Measurements from ENCODE around the gene HIKESHI. TPM values are rescaled to one million over a fixed set of nuclear protein-coding genes. Genes with fewer than 3 reads are reported as not detected.
"Not testable (repeated sequence)": the region's sequence is repeated elsewhere in the genome, so short reads cannot be mapped to it uniquely, and the experiment has no call there.

HIKESHI gene
- polyA plus RNA-seq, 3 donors, result 21.5 to 71.2 (median 65.4) TPM

- Mint-ChIP-seq H3K27ac (peak overlapping the region in 2 of 7 donors; percentile 27 to 44), H3K36me3 (peaks cover 16 to 19% of the 10 kb centered on the region in 2 donors), H3K27me3 (ENCODE audit: low read depth in 3 of 3) (peaks cover 0 to 2% (median 0%) of the 10 kb centered on the region in 3 donors), H3K4me1 (peaks cover 7% of the 10 kb centered on the region), H3K9me3 (no peaks in the 10 kb centered on the region), H3K4me3 (no peak overlapping the region)
- H2AFZ ChIP-seq (ENCODE audit: insufficient read depth, low read depth, low read length, poor library complexity, severe bottlenecking), result no peak overlapping the region
- H3K27me3 ChIP-seq (ENCODE audit: control insufficient read depth in 2 of 2, insufficient read depth in 2 of 2, low read length in 2 of 2), result no peaks in the 10 kb centered on the region
- H3K36me3 ChIP-seq (replicated peaks in 1 of 2; ENCODE audit: control insufficient read depth in 1 of 2, insufficient read depth in 2 of 2, low read length in 2 of 2), result peaks cover 2 to 24% of the 10 kb centered on the region in 2 donors
- H3K9ac ChIP-seq (ENCODE audit: insufficient read depth, low read length, poor library complexity, severe bottlenecking), result no peak overlapping the region
- no peak overlapping the region for H3K4me3 ChIP-seq (replicated peaks in 1 of 3; ENCODE audit: low read depth in 2 of 3, low read length in 3 of 3)
- H3K79me2 ChIP-seq (ENCODE audit: insufficient read depth, low read length), result no peaks in the 10 kb centered on the region
- intact Hi-C loops (cut with micrococcal nuclease), result no loop called here
- 100% methylated on average over 1 of the region's 2 CpGs for WGBS (ENCODE audit: insufficient coverage)
- H4K20me1 ChIP-seq (ENCODE audit: insufficient read depth, low read length), result no peaks in the 10 kb centered on the region
- no peaks in the 10 kb centered on the region for H3K9me3 ChIP-seq (replicated peaks in 1 of 2; ENCODE audit: control insufficient read depth in 1 of 2, insufficient read depth in 1 of 2, low read length in 2 of 2)
- no peaks in the 10 kb centered on the region for H3K4me1 ChIP-seq (ENCODE audit: control insufficient read depth in 1 of 2, insufficient read depth in 2 of 2, low read length in 2 of 2)
- no peak for TF ChIP-seq CTCF (IDR thresholded peaks at IDR 0.05)
- H3K4me2 ChIP-seq (replicated peaks; ENCODE audit: extremely low read depth, low read length, poor library complexity, severe bottlenecking), result no peak overlapping the region
- no peak overlapping the region for H3K27ac ChIP-seq (ENCODE audit: low read depth in 1 of 2, low read length in 2 of 2)
- DNase-seq, result no peak
Observed at GRCh38 chr11:86287468-86287796, 14.6 kb upstream of the HIKESHI start.

- no peak for DNase-seq
- Histone ChIP-seq H3K79me2 (ENCODE audit: insufficient read depth, low read length) (no peaks in the 10 kb centered on the region), H3K27ac (ENCODE audit: low read depth in 1 of 2, low read length in 2 of 2) (no peak overlapping the region), H2AFZ (ENCODE audit: insufficient read depth, low read depth, low read length, poor library complexity, severe bottlenecking) (no peak overlapping the region), H3K4me3 (replicated peaks in 1 of 3; ENCODE audit: low read depth in 2 of 3, low read length in 3 of 3) (no peak overlapping the region), H3K27me3 (ENCODE audit: control insufficient read depth in 2 of 2, insufficient read depth in 2 of 2, low read length in 2 of 2) (no peaks in the 10 kb centered on the region), H3K4me2 (replicated peaks; ENCODE audit: extremely low read depth, low read length, poor library complexity, severe bottlenecking) (no peak overlapping the region), H4K20me1 (ENCODE audit: insufficient read depth, low read length) (no peaks in the 10 kb centered on the region), H3K36me3 (replicated peaks in 1 of 2; ENCODE audit: control insufficient read depth in 1 of 2, insufficient read depth in 2 of 2, low read length in 2 of 2) (peaks cover 2 to 10% of the 10 kb centered on the region in 2 donors), H3K4me1 (ENCODE audit: control insufficient read depth in 1 of 2, insufficient read depth in 2 of 2, low read length in 2 of 2) (no peaks in the 10 kb centered on the region), H3K9me3 (replicated peaks in 1 of 2; ENCODE audit: control insufficient read depth in 1 of 2, insufficient read depth in 1 of 2, low read length in 2 of 2) (no peaks in the 10 kb centered on the region), H3K9ac (ENCODE audit: insufficient read depth, low read length, poor library complexity, severe bottlenecking) (no peak overlapping the region)
- WGBS (ENCODE audit: insufficient coverage), result 80% methylated on average over 6 of the region's 7 CpGs
- Mint-ChIP-seq H3K36me3 (peaks cover 6 to 8% of the 10 kb centered on the region in 2 donors), H3K27ac (peak overlapping the region in 2 of 7 donors; percentile 42 to 68), H3K4me1 (peaks cover 7% of the 10 kb centered on the region), H3K4me3 (no peak overlapping the region), H3K27me3 (ENCODE audit: low read depth in 3 of 3) (peaks cover 0 to 2% (median 0%) of the 10 kb centered on the region in 3 donors), H3K9me3 (no peaks in the 10 kb centered on the region)
- intact Hi-C loops (cut with micrococcal nuclease), result no loop called here
- TF ChIP-seq CTCF (IDR thresholded peaks at IDR 0.05), result no peak
Observed at GRCh38 chr11:86288776-86289507, 13.1 kb upstream of the HIKESHI start.

GRCh38 chr11:86289508-86290280 is 12.3 kb upstream of the HIKESHI start:
- intact Hi-C loops (cut with micrococcal nuclease), result loop anchor here (5.0 to 10.0 kb wide), 2 partner anchors 427 to 435 kb away; partner anchors contain the start of gene CCDC83 (in 1 of the 2)
- H3K4me1 Mint-ChIP-seq; H3K4me3 Mint-ChIP-seq; DNase-seq; H2AFZ ChIP-seq (ENCODE audit: insufficient read depth, low read depth, low read length, poor library complexity, severe bottlenecking); H3K9ac ChIP-seq (ENCODE audit: insufficient read depth, low read length, poor library complexity, severe bottlenecking); H3K4me1 ChIP-seq (ENCODE audit: control insufficient read depth in 1 of 2, insufficient read depth in 2 of 2, low read length in 2 of 2); H3K27ac ChIP-seq (ENCODE audit: low read depth in 1 of 2, low read length in 2 of 2); H3K27me3 ChIP-seq (ENCODE audit: control insufficient read depth in 2 of 2, insufficient read depth in 2 of 2, low read length in 2 of 2); H4K20me1 ChIP-seq (ENCODE audit: insufficient read depth, low read length); H3K9me3 ChIP-seq (replicated peaks in 1 of 2; ENCODE audit: control insufficient read depth in 1 of 2, insufficient read depth in 1 of 2, low read length in 2 of 2); H3K4me3 ChIP-seq (replicated peaks in 1 of 3; ENCODE audit: low read depth in 2 of 3, low read length in 3 of 3); H3K79me2 ChIP-seq (ENCODE audit: insufficient read depth, low read length); H3K9me3 Mint-ChIP-seq; H3K36me3 Mint-ChIP-seq; H3K4me2 ChIP-seq (replicated peaks; ENCODE audit: extremely low read depth, low read length, poor library complexity, severe bottlenecking); H3K36me3 ChIP-seq (replicated peaks in 1 of 2; ENCODE audit: control insufficient read depth in 1 of 2, insufficient read depth in 2 of 2, low read length in 2 of 2); H3K27me3 Mint-ChIP-seq (ENCODE audit: low read depth in 3 of 3): not testable (repeated sequence)
- WGBS (ENCODE audit: insufficient coverage), result 92% methylated on average over 2 of the region's 9 CpGs
- H3K27ac Mint-ChIP-seq, result peak overlapping the region in 1 of 7 donors; percentile 42

Measured in CD14-positive monocyte (primary cell).